Endothelial cell of umbilical vein (primary cell): Measurements from ENCODE around the gene C15orf62.

Source experiments
- EZH2 ChIP-seq: IDR thresholded peaks from 2 replicates; pipeline ENCODE4 v1.6.1; 2012; ENCODE audit warnings: borderline replicate concordance, low read depth, mild to moderate bottlenecking, moderate library complexity, low read length, inconsistent platforms; ENCODE audit not compliant: severe bottlenecking
- POLR2A ChIP-seq: IDR thresholded peaks from 2 replicates; pipeline ENCODE4 v1.6.1; 2012; ENCODE audit warnings: low read depth, mild to moderate bottlenecking, control low read depth, low read length
- POLR2AphosphoS5 ChIP-seq: IDR thresholded peaks from 2 replicates; pipeline ENCODE4 v1.6.1; 2012; ENCODE audit warnings: low read depth, mild to moderate bottlenecking, control low read depth, low read length, moderate library complexity; ENCODE audit not compliant: insufficient read depth
- TF ChIP-seq, protein P1 (sequence below), 2 donors: IDR thresholded peaks; 1 replicate in 1 of 2; 2 replicates in 1 of 2; pipeline ENCODE4 v1.5.1; 2011; ENCODE audit warnings: low read length in 2 of 2, mild to moderate bottlenecking in 2 of 2, moderate library complexity in 2 of 2, control low read depth in 1 of 2, inconsistent platforms in 1 of 2, low read depth in 1 of 2; ENCODE audit not compliant: insufficient read depth in 1 of 2; ENCODE audit errors: extremely low read depth in 1 of 2

DNA sequence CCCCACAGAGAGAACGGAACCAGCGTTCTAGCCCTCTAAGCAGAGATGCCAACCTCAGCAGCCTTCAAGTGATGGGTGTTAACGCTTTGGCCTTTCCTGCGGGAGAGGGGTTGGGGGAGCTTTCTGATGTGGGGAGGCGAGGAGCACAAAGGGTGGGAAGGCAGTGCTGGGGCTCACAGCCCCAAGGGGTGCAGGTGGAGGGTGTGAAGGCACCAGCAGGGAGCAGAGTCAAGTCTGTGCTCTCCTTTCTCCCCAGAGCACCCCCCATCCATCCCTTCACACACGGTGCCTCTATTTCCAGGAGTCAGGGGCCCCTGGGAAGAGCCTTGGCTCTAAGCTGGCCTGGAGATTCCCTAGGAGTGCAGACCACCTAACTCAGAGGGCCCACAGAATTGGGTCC is 4.1 kb downstream of the C15orf62 start:
- no peak for TF ChIP-seq POLR2A
- TF ChIP-seq, protein P1, sequence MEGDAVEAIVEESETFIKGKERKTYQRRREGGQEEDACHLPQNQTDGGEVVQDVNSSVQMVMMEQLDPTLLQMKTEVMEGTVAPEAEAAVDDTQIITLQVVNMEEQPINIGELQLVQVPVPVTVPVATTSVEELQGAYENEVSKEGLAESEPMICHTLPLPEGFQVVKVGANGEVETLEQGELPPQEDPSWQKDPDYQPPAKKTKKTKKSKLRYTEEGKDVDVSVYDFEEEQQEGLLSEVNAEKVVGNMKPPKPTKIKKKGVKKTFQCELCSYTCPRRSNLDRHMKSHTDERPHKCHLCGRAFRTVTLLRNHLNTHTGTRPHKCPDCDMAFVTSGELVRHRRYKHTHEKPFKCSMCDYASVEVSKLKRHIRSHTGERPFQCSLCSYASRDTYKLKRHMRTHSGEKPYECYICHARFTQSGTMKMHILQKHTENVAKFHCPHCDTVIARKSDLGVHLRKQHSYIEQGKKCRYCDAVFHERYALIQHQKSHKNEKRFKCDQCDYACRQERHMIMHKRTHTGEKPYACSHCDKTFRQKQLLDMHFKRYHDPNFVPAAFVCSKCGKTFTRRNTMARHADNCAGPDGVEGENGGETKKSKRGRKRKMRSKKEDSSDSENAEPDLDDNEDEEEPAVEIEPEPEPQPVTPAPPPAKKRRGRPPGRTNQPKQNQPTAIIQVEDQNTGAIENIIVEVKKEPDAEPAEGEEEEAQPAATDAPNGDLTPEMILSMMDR (IDR thresholded peaks at IDR 0.05; ENCODE audit: extremely low read depth in 1 of 2, insufficient read depth in 1 of 2, low read depth in 1 of 2, low read length in 2 of 2), result no peak
- TF ChIP-seq POLR2AphosphoS5, result no peak
- TF ChIP-seq EZH2, result no peak
